Measurements from ENCODE around the gene MAN2C1. TPM values are rescaled to one million over a fixed set of nuclear protein-coding genes. Genes with fewer than 3 reads are reported as not detected.
"Not testable (repeated sequence)": the region's sequence is repeated elsewhere in the genome, so short reads cannot be mapped to it uniquely, and the experiment has no call there.

Gene MAN2C1
- total and polyA plus RNA-seq, 8 donors = 63.7 to 509 (median 109) TPM

GRCh38 chr15:75321711-75322110 lies 46.7 kb downstream of the MAN2C1 start:
- 80 to 86% methylated on average over 6 of the region's 6 CpGs for WGBS, 2 donors
- intact Hi-C loops (cut with DNase I) = loop anchor here in 1 of 3 donors (10.0 kb wide), 1 partner anchor 97 kb away; no protein-coding TSS in a partner anchor
- FAIRE-seq (no peak), ATAC-seq (no peak), DNase-seq (no peak)
- Histone ChIP-seq H3K27ac (no peak overlapping the region), H3K36me3 (no peaks in the 10 kb centered on the region), H3K4me1 (no peaks in the 10 kb centered on the region), H3K9me3 (no peaks in the 10 kb centered on the region), H3K4me3 (no peak overlapping the region), H3K27me3 (no peaks in the 10 kb centered on the region)
- no peak for TF ChIP-seq CTCF (IDR thresholded peaks at IDR 0.05)

- DNase-seq; H3K9me3 ChIP-seq; ATAC-seq; intact Hi-C loops (cut with DNase I); H3K36me3 ChIP-seq; H3K4me1 ChIP-seq; H3K27me3 ChIP-seq; H3K27ac ChIP-seq; FAIRE-seq; H3K4me3 ChIP-seq: not testable (repeated sequence)
- WGBS, 2 donors = 72 to 84% methylated on average over 5 of the region's 5 CpGs
These were observed 49.0 kb downstream of the MAN2C1 start for GRCh38 chr15:75319231-75319897.

GRCh38 chr15:75314552-75315290 lies 53.7 kb downstream of the MAN2C1 start:
- DNase-seq (no peak), FAIRE-seq (no peak), ATAC-seq (no peak)
- Histone ChIP-seq H3K4me3 (no peak overlapping the region), H3K4me1 (no peaks in the 10 kb centered on the region), H3K27ac (no peak overlapping the region), H3K9me3 (no peaks in the 10 kb centered on the region), H3K27me3 (no peaks in the 10 kb centered on the region), H3K36me3 (no peaks in the 10 kb centered on the region)
- 64 to 68% methylated on average over 5 of the region's 5 CpGs for WGBS, 2 donors
- no peak for TF ChIP-seq CTCF (IDR thresholded peaks at IDR 0.05)
- intact Hi-C loops (cut with DNase I) = no loop called here

- Histone ChIP-seq H3K4me3 (no peak overlapping the region), H3K27ac (no peak overlapping the region), H3K27me3 (no peaks in the 10 kb centered on the region), H3K9me3 (no peaks in the 10 kb centered on the region), H3K36me3 (no peaks in the 10 kb centered on the region), H3K4me1 (no peaks in the 10 kb centered on the region)
- no peak for TF ChIP-seq CTCF (IDR thresholded peaks at IDR 0.05)
- intact Hi-C loops (cut with DNase I) = no loop called here
- ATAC-seq (no peak), DNase-seq (no peak), FAIRE-seq (no peak)
- 72 to 81% methylated on average over 13 of the region's 13 CpGs for WGBS, 2 donors
These were observed 55.1 kb downstream of the MAN2C1 start for GRCh38 chr15:75313116-75313845.

GRCh38 chr15:75312548-75312947 lies 55.9 kb downstream of the MAN2C1 start:
- intact Hi-C loops (cut with DNase I); H3K9me3 ChIP-seq; H3K36me3 ChIP-seq; FAIRE-seq; H3K27me3 ChIP-seq; H3K27ac ChIP-seq; H3K4me1 ChIP-seq; ATAC-seq; DNase-seq; H3K4me3 ChIP-seq: not testable (repeated sequence)
- 94 to 100% methylated on average over 1 of the region's 1 CpG for WGBS, 2 donors
